ENCODE data around the gene SAPCD1. TPM values are rescaled to one million over a fixed set of nuclear protein-coding genes. Genes with fewer than 3 reads are reported as not detected.

Gene SAPCD1
- total RNA-seq, 1 donor from 2014 or later, result 21.3 TPM

- peak overlapping the region; percentile 99 for H3K27ac Mint-ChIP-seq (ENCODE audit: unreplicated experiment)
- DNase-seq (ENCODE audit: low read depth, low spot score), result no peak
- H3K4me1 Mint-ChIP-seq, result peaks cover 79% of the 10 kb centered on the region
Measured at GRCh38 chr6:31740397-31741223, 21.8 kb upstream of the SAPCD1 start.

GRCh38 chr6:31741815-31742214 is 20.6 kb upstream of the SAPCD1 start:
- Mint-ChIP-seq H3K4me1 (peaks cover 68% of the 10 kb centered on the region), H3K27ac (ENCODE audit: unreplicated experiment) (no peak overlapping the region), H3K4me3 (peak overlapping the region; percentile 73), H3K9me3 (no peaks in the 10 kb centered on the region), H3K27me3 (ENCODE audit: low read depth) (no peaks in the 10 kb centered on the region), H3K36me3 (ENCODE audit: low read depth) (peaks cover 11% of the 10 kb centered on the region)
- DNase-seq (ENCODE audit: low read depth, low spot score), result no peak
- no peak for TF ChIP-seq CTCF (conservative IDR thresholded peaks at IDR 0.05)

More at GRCh38 chr6:31740397-31741223, 21.8 kb upstream of the SAPCD1 start:
- Mint-ChIP-seq H3K27me3 (ENCODE audit: low read depth) (no peaks in the 10 kb centered on the region), H3K36me3 (ENCODE audit: low read depth) (peaks cover 11% of the 10 kb centered on the region), H3K4me3 (peak overlapping the region; percentile 93), H3K9me3 (no peaks in the 10 kb centered on the region)
- no peak for TF ChIP-seq CTCF (conservative IDR thresholded peaks at IDR 0.05)

GRCh38 chr6:31742894-31743293 is 19.6 kb upstream of the SAPCD1 start:
- peak overlapping the region; percentile 64 for H3K4me3 Mint-ChIP-seq
- TF ChIP-seq CTCF (conservative IDR thresholded peaks at IDR 0.05), result no peak
- peaks cover 63% of the 10 kb centered on the region for H3K4me1 Mint-ChIP-seq
- no peaks in the 10 kb centered on the region for H3K9me3 Mint-ChIP-seq
- no peak overlapping the region for H3K27ac Mint-ChIP-seq (ENCODE audit: unreplicated experiment)
- peaks cover 16% of the 10 kb centered on the region for H3K36me3 Mint-ChIP-seq (ENCODE audit: low read depth)
- no peak for DNase-seq (ENCODE audit: low read depth, low spot score)
- no peaks in the 10 kb centered on the region for H3K27me3 Mint-ChIP-seq (ENCODE audit: low read depth)

- peaks cover 48% of the 10 kb centered on the region for H3K4me1 Mint-ChIP-seq
- H3K4me3 Mint-ChIP-seq, result no peak overlapping the region
- TF ChIP-seq CTCF (conservative IDR thresholded peaks at IDR 0.05), result no peak
- peak overlapping the region; percentile 23 for H3K27ac Mint-ChIP-seq (ENCODE audit: unreplicated experiment)
- no peaks in the 10 kb centered on the region for H3K27me3 Mint-ChIP-seq (ENCODE audit: low read depth)
- H3K9me3 Mint-ChIP-seq, result no peaks in the 10 kb centered on the region
- no peak for DNase-seq (ENCODE audit: low read depth, low spot score)
- H3K36me3 Mint-ChIP-seq (ENCODE audit: low read depth), result peaks cover 18% of the 10 kb centered on the region
Measured at GRCh38 chr6:31744422-31744821, 18.0 kb upstream of the SAPCD1 start.

GRCh38 chr6:31749301-31750036 is 13.0 kb upstream of the SAPCD1 start:
- no peak for TF ChIP-seq CTCF (conservative IDR thresholded peaks at IDR 0.05)
- Mint-ChIP-seq H3K4me3 (no peak overlapping the region), H3K27ac (ENCODE audit: unreplicated experiment) (no peak overlapping the region), H3K9me3 (no peaks in the 10 kb centered on the region), H3K27me3 (ENCODE audit: low read depth) (no peaks in the 10 kb centered on the region), H3K36me3 (ENCODE audit: low read depth) (peaks cover 13% of the 10 kb centered on the region), H3K4me1 (peaks cover 13% of the 10 kb centered on the region)
- no peak for DNase-seq (ENCODE audit: low read depth, low spot score)
